ENCODE measurements around the gene SPOPL. TPM values are rescaled to one million over a fixed set of nuclear protein-coding genes. Genes with fewer than 3 reads are reported as not detected.

SPOPL gene
- total RNA-seq, 4 donors from 2014 or later, result 30.5 to 49.0 (median 43.6) TPM

DNA sequence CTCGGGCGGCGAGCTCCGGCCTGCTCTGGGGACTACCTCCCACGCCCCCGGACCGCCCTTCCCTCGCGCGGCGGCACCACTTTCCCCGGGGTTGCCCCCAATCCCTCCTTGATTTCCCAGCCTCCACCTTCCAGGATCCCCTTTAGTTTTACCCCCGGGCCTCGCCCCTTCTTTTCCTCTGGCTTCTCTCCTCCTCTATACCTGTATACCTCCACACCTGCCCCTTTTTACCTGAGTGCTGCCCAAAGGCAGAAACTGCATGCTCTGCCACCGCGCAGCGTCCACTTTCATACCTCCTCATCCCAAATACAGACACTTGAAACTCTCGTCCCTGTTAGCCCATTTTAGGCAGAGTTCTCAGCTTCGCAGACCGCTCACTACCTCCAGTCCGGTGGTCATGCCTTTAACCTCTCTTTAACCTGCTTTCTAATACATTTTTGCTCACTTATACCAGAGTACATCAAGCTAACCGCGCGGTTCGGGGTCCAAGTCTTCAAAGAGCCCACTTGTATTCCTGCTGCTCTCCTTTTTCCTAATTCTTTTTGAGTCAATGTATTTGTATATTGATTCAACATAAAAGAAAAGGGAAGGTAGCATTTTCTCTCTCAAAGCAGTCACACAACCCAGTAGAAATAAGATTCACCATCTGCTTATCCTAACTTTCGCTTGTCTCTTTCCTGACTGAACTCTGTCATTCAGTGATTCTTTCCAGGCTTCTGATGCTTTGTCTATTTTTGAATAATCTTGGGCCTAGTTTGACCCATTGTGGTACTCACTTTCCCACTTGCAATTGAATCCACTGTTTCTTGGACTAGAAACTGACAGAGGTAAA is 901 bp downstream of the SPOPL start:
- Histone ChIP-seq H3K27me3 (no peaks in the 10 kb centered on the region), H3K4me3 (peak overlapping the region; percentile 83 to 98 (median 90)), H3K36me3 (no peaks in the 10 kb centered on the region), H3K9me3 (no peaks in the 10 kb centered on the region), H3K27ac (replicated peaks in 1 of 4) (peak overlapping the region; percentile 90 to 94 (median 92)), H3K4me1 (peaks cover 37 to 61% (median 56%) of the 10 kb centered on the region in 4 donors)
- WGBS, result under 1% methylated on average over 26 of the region's 26 CpGs
- no peak for DNase-seq (ENCODE audit: extremely low spot score)
- intact Hi-C loops (cut with DNase I), result no loop called here
- TF ChIP-seq EP300 (IDR thresholded peaks at IDR 0.05) (no peak), POLR2A (IDR thresholded peaks at IDR 0.05; ENCODE audit: low read depth) (no peak), POLR2AphosphoS5 (IDR thresholded peaks at IDR 0.05) (no peak)
- TF ChIP-seq, protein P1, sequence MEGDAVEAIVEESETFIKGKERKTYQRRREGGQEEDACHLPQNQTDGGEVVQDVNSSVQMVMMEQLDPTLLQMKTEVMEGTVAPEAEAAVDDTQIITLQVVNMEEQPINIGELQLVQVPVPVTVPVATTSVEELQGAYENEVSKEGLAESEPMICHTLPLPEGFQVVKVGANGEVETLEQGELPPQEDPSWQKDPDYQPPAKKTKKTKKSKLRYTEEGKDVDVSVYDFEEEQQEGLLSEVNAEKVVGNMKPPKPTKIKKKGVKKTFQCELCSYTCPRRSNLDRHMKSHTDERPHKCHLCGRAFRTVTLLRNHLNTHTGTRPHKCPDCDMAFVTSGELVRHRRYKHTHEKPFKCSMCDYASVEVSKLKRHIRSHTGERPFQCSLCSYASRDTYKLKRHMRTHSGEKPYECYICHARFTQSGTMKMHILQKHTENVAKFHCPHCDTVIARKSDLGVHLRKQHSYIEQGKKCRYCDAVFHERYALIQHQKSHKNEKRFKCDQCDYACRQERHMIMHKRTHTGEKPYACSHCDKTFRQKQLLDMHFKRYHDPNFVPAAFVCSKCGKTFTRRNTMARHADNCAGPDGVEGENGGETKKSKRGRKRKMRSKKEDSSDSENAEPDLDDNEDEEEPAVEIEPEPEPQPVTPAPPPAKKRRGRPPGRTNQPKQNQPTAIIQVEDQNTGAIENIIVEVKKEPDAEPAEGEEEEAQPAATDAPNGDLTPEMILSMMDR (IDR thresholded peaks at IDR 0.05), result no peak

DNA sequence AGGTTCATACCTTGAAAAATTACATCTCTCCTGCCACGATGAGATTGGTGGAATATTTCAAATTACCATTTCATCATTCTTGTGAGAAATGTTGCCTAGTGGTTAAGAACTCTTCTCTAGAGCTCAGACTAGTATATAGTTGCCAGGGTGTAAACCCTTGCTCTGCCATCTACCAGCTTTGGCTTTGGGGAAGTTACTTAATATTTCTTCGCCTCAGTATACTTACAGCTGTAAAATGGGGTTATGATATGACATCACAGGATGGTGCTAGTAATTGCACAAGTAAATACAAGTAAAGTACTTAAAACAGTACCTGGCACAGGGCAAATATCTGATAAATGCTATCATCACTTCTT is 1.5 kb downstream of the SPOPL start:
- peaks cover 37 to 63% (median 58%) of the 10 kb centered on the region in 4 donors for H3K4me1 ChIP-seq
- intact Hi-C loops (cut with DNase I), result no loop called here
- no peak for TF ChIP-seq EP300 (IDR thresholded peaks at IDR 0.05)
- no peak for TF ChIP-seq POLR2A (IDR thresholded peaks at IDR 0.05; ENCODE audit: low read depth)
- TF ChIP-seq, protein P1 (IDR thresholded peaks at IDR 0.05), result no peak
- TF ChIP-seq POLR2AphosphoS5 (IDR thresholded peaks at IDR 0.05), result no peak
- no peak for DNase-seq (ENCODE audit: extremely low spot score)
- 45% methylated on average over 2 of the region's 2 CpGs for WGBS
- no peaks in the 10 kb centered on the region for H3K36me3 ChIP-seq
- no peaks in the 10 kb centered on the region for H3K9me3 ChIP-seq
- peak overlapping the region; percentile 90 to 94 (median 92) for H3K27ac ChIP-seq (replicated peaks in 1 of 4)
- peak overlapping the region; percentile 83 to 98 (median 90) for H3K4me3 ChIP-seq
- H3K27me3 ChIP-seq, result no peaks in the 10 kb centered on the region

DNA sequence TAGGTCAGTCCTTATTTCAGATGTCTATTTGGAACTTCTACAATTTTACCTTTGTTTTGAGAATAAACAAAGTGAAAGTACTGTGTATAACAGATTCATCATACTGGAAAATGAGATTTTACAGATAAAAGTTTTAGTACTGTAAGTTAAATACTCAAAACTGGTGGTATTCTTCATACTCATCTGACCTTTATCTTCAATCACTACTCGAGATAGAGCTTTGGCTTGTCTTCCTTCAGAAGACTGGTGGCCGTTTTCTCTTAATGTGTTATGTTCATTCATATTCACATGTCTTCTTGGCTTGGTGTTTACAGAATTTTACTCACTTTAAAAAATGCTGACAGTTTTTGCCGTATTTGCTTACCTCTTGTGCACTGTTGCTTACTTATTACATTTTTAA is 2.1 kb downstream of the SPOPL start:
- Histone ChIP-seq H3K4me1 (peaks cover 37 to 68% (median 64%) of the 10 kb centered on the region in 4 donors), H3K9me3 (no peaks in the 10 kb centered on the region), H3K36me3 (no peaks in the 10 kb centered on the region), H3K27me3 (no peaks in the 10 kb centered on the region), H3K27ac (replicated peaks in 1 of 4) (no peak overlapping the region), H3K4me3 (peak overlapping the region; percentile 83 to 98 (median 90))
- DNase-seq (ENCODE audit: extremely low spot score), result no peak
- intact Hi-C loops (cut with DNase I), result no loop called here
- WGBS, result 12% methylated on average over 3 of the region's 3 CpGs
- TF ChIP-seq EP300 (IDR thresholded peaks at IDR 0.05) (no peak), POLR2AphosphoS5 (IDR thresholded peaks at IDR 0.05) (no peak), POLR2A (IDR thresholded peaks at IDR 0.05; ENCODE audit: low read depth) (no peak)
- TF ChIP-seq, protein P1 (IDR thresholded peaks at IDR 0.05), result no peak

- H3K27ac ChIP-seq (replicated peaks in 1 of 4), result no peak overlapping the region
- H3K4me1 ChIP-seq, result peaks cover 37 to 68% (median 64%) of the 10 kb centered on the region in 4 donors
- intact Hi-C loops (cut with DNase I), result no loop called here
- DNase-seq (ENCODE audit: extremely low spot score), result no peak
- H3K36me3 ChIP-seq, result no peaks in the 10 kb centered on the region
- no peaks in the 10 kb centered on the region for H3K9me3 ChIP-seq
- peak overlapping the region in 3 of 4 donors; percentile 83 to 95 (median 85) for H3K4me3 ChIP-seq
- no peaks in the 10 kb centered on the region for H3K27me3 ChIP-seq
- TF ChIP-seq EP300 (IDR thresholded peaks at IDR 0.05) (no peak), POLR2AphosphoS5 (IDR thresholded peaks at IDR 0.05) (no peak), POLR2A (IDR thresholded peaks at IDR 0.05; ENCODE audit: low read depth) (no peak)
- TF ChIP-seq, protein P1 (IDR thresholded peaks at IDR 0.05), result no peak
Observed at GRCh38 chr2:138504092-138504491, 2.5 kb downstream of the SPOPL start.
